HEK293 (cell line): Measurements from ENCODE around the gene ZDHHC1.

ENCODE experiments used
- CTCF ChIA-PET: fragments of 350-600 bp; formaldehyde crosslinking; extraction: SDS; loops from one replicate; lab custom pipeline; 2021; ENCODE audit warnings: antibody characterized with exemption; lab: Yijun Ruan, JAX
- POLR2A ChIA-PET: fragments of 300-600 bp; formaldehyde crosslinking; extraction: SDS; loops from one replicate; lab custom pipeline; 2020; ENCODE audit warnings: antibody characterized with exemption, inconsistent platforms; lab: Yijun Ruan, JAX
- H3K27ac ChIP-seq: fragments of 200-500 bp; sonication (Bioruptor generic); 2 replicates; pipeline ENCODE4 v1.5.1; 2014; ENCODE audit warnings: low read depth, low read length, control low read depth, inconsistent platforms; ENCODE audit errors: extremely low read depth
- H3K36me3 ChIP-seq, 2 experiments: fragments of 200-500 bp in 1 of 2; sonication (Bioruptor generic) in 1 of 2; 1 replicate in 1 of 2; 2 replicates in 1 of 2; pipeline ENCODE4 v1.5.1; 2014 to 2017; ENCODE audit warnings: inconsistent platforms in 2 of 2, low read length in 2 of 2; ENCODE audit not compliant: control insufficient read depth in 2 of 2, insufficient read depth in 1 of 2
- H3K4me1 ChIP-seq: fragments of 200-500 bp; sonication (Bioruptor generic); 2 replicates; pipeline ENCODE4 v1.5.1; 2014; ENCODE audit warnings: mild to moderate bottlenecking, low read length, inconsistent platforms; ENCODE audit not compliant: control insufficient read depth, insufficient read depth
- H3K4me3 ChIP-seq: 2 replicates; pipeline ENCODE4 v1.5.1; 2011; ENCODE audit warnings: low read depth, mild to moderate bottlenecking, control low read depth, low read length, moderate library complexity
- H3K9me3 ChIP-seq: fragments of 200-500 bp; sonication (Bioruptor generic); 2 replicates; pipeline ENCODE4 v1.5.1; 2014; ENCODE audit warnings: low read depth, low read length, inconsistent platforms; ENCODE audit not compliant: control insufficient read depth, insufficient read depth
- BCL11A ChIP-seq: fragments of 450-650 bp; formaldehyde crosslinking; IDR thresholded peaks from 2 replicates; pipeline ENCODE4 v1.5.1; 2016; ENCODE audit warnings: low read depth, missing biosample characterization, missing genetic modification characterization
- GFI1B ChIP-seq: fragments of 450-650 bp; formaldehyde crosslinking; IDR thresholded peaks from 2 replicates; pipeline ENCODE4 v1.5.1; 2016; ENCODE audit warnings: missing biosample characterization, missing genetic modification characterization
- ZBTB11 ChIP-seq: fragments of 450-650 bp; formaldehyde crosslinking; conservative IDR thresholded peaks from 2 replicates; pipeline ENCODE4 v1.5.1; 2016; ENCODE audit warnings: low read depth, missing biosample characterization, missing genetic modification characterization
- ZBTB8A ChIP-seq: fragments of 450-650 bp; formaldehyde crosslinking; IDR thresholded peaks from 2 replicates; pipeline ENCODE4 v1.5.1; 2016; ENCODE audit warnings: missing biosample characterization, missing genetic modification characterization
- ZFP3 ChIP-seq: fragments of 450-650 bp; formaldehyde crosslinking; IDR thresholded peaks from 2 replicates; pipeline ENCODE4 v1.5.1; 2016; ENCODE audit warnings: low read depth, missing biosample characterization, missing genetic modification characterization
- ZNF112 ChIP-seq: fragments of 450-650 bp; formaldehyde crosslinking; IDR thresholded peaks from 2 replicates; pipeline ENCODE4 v1.5.0; 2017; ENCODE audit warnings: missing biosample characterization, missing genetic modification characterization
- ZNF138 ChIP-seq: fragments of 450-650 bp; formaldehyde crosslinking; IDR thresholded peaks from 2 replicates; pipeline ENCODE4 v1.5.1; 2016; ENCODE audit warnings: missing biosample characterization, missing genetic modification characterization, borderline replicate concordance
- ZNF19 ChIP-seq: fragments of 450-650 bp; formaldehyde crosslinking; IDR thresholded peaks from 2 replicates; pipeline ENCODE4; 2016; ENCODE audit warnings: missing biosample characterization, missing genetic modification characterization, low read depth
- ZNF202 ChIP-seq: fragments of 450-650 bp; formaldehyde crosslinking; IDR thresholded peaks from 2 replicates; pipeline ENCODE4 v1.5.1; 2016; ENCODE audit warnings: missing biosample characterization, missing genetic modification characterization, borderline replicate concordance
- ZNF266 ChIP-seq: fragments of 450-650 bp; formaldehyde crosslinking; IDR thresholded peaks from 2 replicates; pipeline ENCODE4 v1.5.1; 2016; ENCODE audit warnings: missing biosample characterization, missing genetic modification characterization, low read depth
- ZNF292 ChIP-seq: fragments of 450-650 bp; formaldehyde crosslinking; IDR thresholded peaks from 2 replicates; pipeline ENCODE4 v1.5.1; 2016; ENCODE audit warnings: low read depth, missing biosample characterization, missing genetic modification characterization, borderline replicate concordance
- ZNF394 ChIP-seq: fragments of 450-650 bp; formaldehyde crosslinking; IDR thresholded peaks from 2 replicates; pipeline ENCODE4 v1.5.1; 2016; ENCODE audit warnings: missing biosample characterization, missing genetic modification characterization, mild to moderate bottlenecking, moderate library complexity, borderline replicate concordance
- ZNF404 ChIP-seq: fragments of 450-650 bp; formaldehyde crosslinking; IDR thresholded peaks from 2 replicates; pipeline ENCODE4 v1.5.1; 2017; ENCODE audit warnings: missing biosample characterization, missing genetic modification characterization
- ZNF426 ChIP-seq: fragments of 450-650 bp; formaldehyde crosslinking; IDR thresholded peaks from 2 replicates; pipeline ENCODE4 v1.5.1; 2017; ENCODE audit warnings: missing biosample characterization, missing genetic modification characterization, mild to moderate bottlenecking, inconsistent platforms, moderate library complexity
- ZNF501 ChIP-seq: fragments of 450-650 bp; formaldehyde crosslinking; IDR thresholded peaks from 2 replicates; pipeline ENCODE4 v1.5.1; 2016; ENCODE audit warnings: missing biosample characterization, missing genetic modification characterization
- ZNF623 ChIP-seq: fragments of 450-650 bp; formaldehyde crosslinking; IDR thresholded peaks from 2 replicates; pipeline ENCODE4 v1.5.1; 2016; ENCODE audit warnings: missing biosample characterization, missing genetic modification characterization
- ZNF629 ChIP-seq: fragments of 450-650 bp; formaldehyde crosslinking; IDR thresholded peaks from 2 replicates; pipeline ENCODE4 v1.5.1; 2017; ENCODE audit warnings: missing biosample characterization, missing genetic modification characterization
- ZNF654 ChIP-seq: fragments of 450-650 bp; formaldehyde crosslinking; IDR thresholded peaks from 2 replicates; pipeline ENCODE4 v1.5.1; 2016; ENCODE audit warnings: low read depth, missing biosample characterization, missing genetic modification characterization
- ZNF768 ChIP-seq: fragments of 450-650 bp; formaldehyde crosslinking; IDR thresholded peaks from 2 replicates; pipeline ENCODE4 v1.5.1; 2018; ENCODE audit warnings: missing biosample characterization, mild to moderate bottlenecking, missing genetic modification characterization
- ZXDB ChIP-seq: fragments of 450-650 bp; formaldehyde crosslinking; IDR thresholded peaks from 2 replicates; pipeline ENCODE4 v1.5.1; 2016; ENCODE audit warnings: missing biosample characterization, missing genetic modification characterization
- TF ChIP-seq, protein P1 (sequence below): fragments of 450-650 bp; formaldehyde crosslinking; IDR thresholded peaks from 2 replicates; pipeline ENCODE4 v1.5.1; 2016; ENCODE audit warnings: missing biosample characterization, missing genetic modification characterization

The ZDHHC1 gene

GRCh38 chr16:67352463-67352862 lies 63.8 kb downstream of the ZDHHC1 start (continued):
- 0 out of 2 replicates have a peak, but pooled peaks have one; percentile 22 for TF ChIP-seq ZNF138
- peak; percentile 78; the same call in 1 of the 2 replicates for TF ChIP-seq ZNF292 (tag by site-specific recombination)
- peak; percentile 97 for TF ChIP-seq ZNF394 (tag by site-specific recombination)
- peak; percentile 84 for TF ChIP-seq ZXDB (tag by site-specific recombination)
- TF ChIP-seq ZBTB8A (tag by site-specific recombination) = peak; percentile 78
- TF ChIP-seq ZNF19 (tag by site-specific recombination) = 0 out of 2 replicates have a peak, but pooled peaks have one; percentile 66
- TF ChIP-seq ZFP3 (tag by site-specific recombination) = 0 out of 2 replicates have a peak, but pooled peaks have one; percentile 19
- 0 out of 2 replicates have a peak, but pooled peaks have one; percentile 26 for TF ChIP-seq ZNF404 (tag by site-specific recombination)
- 0 out of 2 replicates have a peak, but pooled peaks have one; percentile 42 for TF ChIP-seq GFI1B (tag by site-specific recombination)
- TF ChIP-seq ZNF426 (tag by site-specific recombination) = peak; percentile 94
- 0 out of 2 replicates have a peak, but pooled peaks have one; percentile 54 for TF ChIP-seq ZNF202 (tag by site-specific recombination)
- TF ChIP-seq ZNF629 (tag by site-specific recombination) = peak; percentile 57
- TF ChIP-seq ZNF266 (tag by site-specific recombination) = peak; percentile 77; the same call in 1 of the 2 replicates
- TF ChIP-seq ZNF623 (tag by site-specific recombination) = peak; percentile 84
- TF ChIP-seq ZBTB11 (tag by site-specific recombination) = peak; percentile 87

- Histone ChIP-seq H3K36me3 (no peaks in the 10 kb centered on the region), H3K4me1 (no peaks in the 10 kb centered on the region), H3K27ac (no peak overlapping the region), H3K9me3 (no peaks in the 10 kb centered on the region), H3K4me3 (no peak overlapping the region)
- ChIA-PET CTCF (interaction anchor here (1.4 to 1.6 kb wide), 2 partner anchors 11 to 66 kb away, joined by 4 to 5 read pairs; partner anchors contain the start of gene ZDHHC1), POLR2A (no interaction called here)
- no peak for TF ChIP-seq ZBTB8A (tag by site-specific recombination)
- no peak for TF ChIP-seq ZNF501 (tag by site-specific recombination)
Measured at GRCh38 chr16:67350324-67350723, 66.0 kb downstream of the ZDHHC1 start.

- Histone ChIP-seq H3K27ac (no peak overlapping the region), H3K9me3 (no peaks in the 10 kb centered on the region), H3K36me3 (no peaks in the 10 kb centered on the region), H3K4me3 (no peak overlapping the region), H3K4me1 (no peaks in the 10 kb centered on the region)
- TF ChIP-seq ZNF768 (tag by site-specific recombination) (no peak), ZNF112 (tag by site-specific recombination) (no peak), BCL11A (tag by site-specific recombination) (no peak), ZNF654 (peak; percentile 18; the same call in 1 of the 2 replicates)
- TF ChIP-seq, protein P1, sequence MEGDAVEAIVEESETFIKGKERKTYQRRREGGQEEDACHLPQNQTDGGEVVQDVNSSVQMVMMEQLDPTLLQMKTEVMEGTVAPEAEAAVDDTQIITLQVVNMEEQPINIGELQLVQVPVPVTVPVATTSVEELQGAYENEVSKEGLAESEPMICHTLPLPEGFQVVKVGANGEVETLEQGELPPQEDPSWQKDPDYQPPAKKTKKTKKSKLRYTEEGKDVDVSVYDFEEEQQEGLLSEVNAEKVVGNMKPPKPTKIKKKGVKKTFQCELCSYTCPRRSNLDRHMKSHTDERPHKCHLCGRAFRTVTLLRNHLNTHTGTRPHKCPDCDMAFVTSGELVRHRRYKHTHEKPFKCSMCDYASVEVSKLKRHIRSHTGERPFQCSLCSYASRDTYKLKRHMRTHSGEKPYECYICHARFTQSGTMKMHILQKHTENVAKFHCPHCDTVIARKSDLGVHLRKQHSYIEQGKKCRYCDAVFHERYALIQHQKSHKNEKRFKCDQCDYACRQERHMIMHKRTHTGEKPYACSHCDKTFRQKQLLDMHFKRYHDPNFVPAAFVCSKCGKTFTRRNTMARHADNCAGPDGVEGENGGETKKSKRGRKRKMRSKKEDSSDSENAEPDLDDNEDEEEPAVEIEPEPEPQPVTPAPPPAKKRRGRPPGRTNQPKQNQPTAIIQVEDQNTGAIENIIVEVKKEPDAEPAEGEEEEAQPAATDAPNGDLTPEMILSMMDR = no peak
- ChIA-PET CTCF (interaction anchor here (0.6 to 2.1 kb wide), 6 partner anchors 22 to 794 kb away, joined by 3 to 8 read pairs (median 4); partner anchors contain the start of gene ZDHHC1), POLR2A (no interaction called here)
Measured at GRCh38 chr16:67349172-67349571, 67.1 kb downstream of the ZDHHC1 start.
